C4-2B (cell line): ENCODE data around the gene RBM20.

Experiments
- H3K27ac ChIP-seq: fragments of 450-650 bp; 2 replicates; pipeline ENCODE4 v1.5.1; 2017
- ZFX ChIP-seq: fragments of 450-650 bp; IDR thresholded peaks from 2 replicates; pipeline ENCODE4 v1.6.1; 2017
- TF ChIP-seq, protein P1 (sequence below): fragments of 450-650 bp; conservative IDR thresholded peaks from 2 replicates; pipeline ENCODE4 v1.5.1; 2017; ENCODE audit warnings: mild to moderate bottlenecking

RBM20 gene

DNA sequence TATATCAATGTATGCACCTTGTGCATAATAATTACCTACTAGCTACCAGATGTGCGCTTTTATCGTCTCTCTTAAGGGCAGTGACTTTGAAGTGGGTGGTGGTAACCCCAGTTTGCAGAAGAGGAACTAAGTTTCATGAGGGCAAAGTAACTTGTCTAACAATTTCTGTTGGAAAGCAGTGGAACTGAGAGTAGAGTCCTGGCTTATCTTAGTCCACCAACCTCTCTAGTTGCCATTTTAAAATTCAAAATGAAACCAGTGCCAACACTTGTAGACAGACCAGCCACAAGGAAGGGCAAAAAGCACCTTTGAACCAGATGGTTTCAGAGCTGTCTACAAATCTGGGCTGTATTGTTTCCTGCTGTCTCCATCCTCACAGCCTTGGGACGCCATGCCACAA, 32.0 kb upstream of the RBM20 start:
- TF ChIP-seq, protein P1, sequence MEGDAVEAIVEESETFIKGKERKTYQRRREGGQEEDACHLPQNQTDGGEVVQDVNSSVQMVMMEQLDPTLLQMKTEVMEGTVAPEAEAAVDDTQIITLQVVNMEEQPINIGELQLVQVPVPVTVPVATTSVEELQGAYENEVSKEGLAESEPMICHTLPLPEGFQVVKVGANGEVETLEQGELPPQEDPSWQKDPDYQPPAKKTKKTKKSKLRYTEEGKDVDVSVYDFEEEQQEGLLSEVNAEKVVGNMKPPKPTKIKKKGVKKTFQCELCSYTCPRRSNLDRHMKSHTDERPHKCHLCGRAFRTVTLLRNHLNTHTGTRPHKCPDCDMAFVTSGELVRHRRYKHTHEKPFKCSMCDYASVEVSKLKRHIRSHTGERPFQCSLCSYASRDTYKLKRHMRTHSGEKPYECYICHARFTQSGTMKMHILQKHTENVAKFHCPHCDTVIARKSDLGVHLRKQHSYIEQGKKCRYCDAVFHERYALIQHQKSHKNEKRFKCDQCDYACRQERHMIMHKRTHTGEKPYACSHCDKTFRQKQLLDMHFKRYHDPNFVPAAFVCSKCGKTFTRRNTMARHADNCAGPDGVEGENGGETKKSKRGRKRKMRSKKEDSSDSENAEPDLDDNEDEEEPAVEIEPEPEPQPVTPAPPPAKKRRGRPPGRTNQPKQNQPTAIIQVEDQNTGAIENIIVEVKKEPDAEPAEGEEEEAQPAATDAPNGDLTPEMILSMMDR: no peak
- no peak overlapping the region for H3K27ac ChIP-seq

DNA sequence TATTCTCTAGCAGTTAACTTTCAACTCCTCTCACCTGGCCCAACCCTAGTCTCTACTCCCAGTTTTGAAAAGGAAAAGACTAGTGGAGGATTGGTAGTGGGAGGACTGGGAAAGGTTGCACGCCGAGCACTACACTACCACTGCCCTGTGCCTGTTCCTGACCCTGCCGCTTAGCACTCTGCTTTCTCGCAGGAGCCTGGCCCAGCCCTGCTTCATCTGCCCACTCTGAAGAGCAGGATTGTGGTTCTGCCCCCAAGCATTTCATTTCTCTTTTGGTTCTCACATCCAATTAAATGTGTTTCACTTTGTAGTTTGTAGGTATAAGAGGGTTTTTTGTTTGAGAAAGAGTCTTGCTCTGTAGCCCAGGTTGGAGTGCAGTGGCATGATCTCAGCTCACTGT, 31.5 kb upstream of the RBM20 start:
- no peak for TF ChIP-seq ZFX
- TF ChIP-seq, protein P1: no peak
- no peak overlapping the region for H3K27ac ChIP-seq

DNA sequence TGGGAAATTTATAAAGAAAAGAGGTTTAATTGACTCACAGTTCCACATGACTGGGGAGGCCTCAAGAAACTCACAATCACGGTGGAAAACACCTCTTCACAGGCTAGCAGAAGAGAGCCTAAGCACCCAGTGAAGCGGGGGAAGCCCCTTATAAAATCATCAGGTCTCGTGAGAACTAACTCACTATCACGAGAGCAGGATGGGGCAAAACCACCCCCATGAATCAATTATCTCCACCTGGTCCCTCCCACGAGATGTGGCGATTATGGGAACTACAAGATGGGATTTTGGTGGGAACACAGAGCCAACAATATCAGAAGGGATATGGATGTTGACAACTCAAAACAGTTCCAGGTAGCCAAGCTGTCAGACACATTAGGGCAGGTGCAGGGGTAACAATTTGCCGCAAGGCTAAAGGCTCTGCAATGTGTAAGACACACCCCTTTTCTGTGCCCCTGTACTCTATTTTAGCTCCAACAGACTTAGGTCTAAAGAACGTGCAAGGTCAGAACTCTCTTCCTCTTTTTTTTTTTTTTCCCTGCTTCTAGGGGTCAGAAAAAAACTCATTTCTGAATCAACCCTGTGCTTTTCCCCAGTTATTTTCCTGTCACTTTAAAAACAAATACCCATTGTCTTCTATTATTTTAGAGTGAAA, 30.7 kb upstream of the RBM20 start:
- no peak overlapping the region for H3K27ac ChIP-seq
- no peak for TF ChIP-seq ZFX
- TF ChIP-seq, protein P1: no peak; the same call in 1 of the 2 replicates

DNA sequence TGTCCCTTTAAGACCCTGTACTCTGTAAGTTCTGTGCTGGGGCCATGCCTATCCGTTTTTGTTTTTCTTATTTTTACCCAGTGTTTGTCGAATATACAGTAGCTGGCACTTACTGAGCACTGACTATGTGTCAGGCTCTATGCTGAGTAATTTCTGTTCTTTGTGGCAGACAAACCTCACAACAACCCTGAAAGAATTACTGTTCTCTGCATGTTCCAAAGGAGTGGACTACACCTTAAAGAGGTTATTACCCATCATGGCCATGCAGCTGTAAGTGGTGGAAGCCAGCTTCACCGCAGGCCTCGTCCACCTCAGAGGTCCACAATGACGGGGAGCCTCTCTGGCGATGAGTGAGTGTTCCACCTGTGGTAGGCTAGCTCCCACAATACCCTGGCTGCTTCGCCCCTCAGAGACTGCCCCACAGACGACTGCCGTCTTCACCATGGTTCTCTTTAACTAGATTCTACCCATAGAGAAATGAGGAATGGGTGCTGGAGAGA, 30.1 kb upstream of the RBM20 start:
- TF ChIP-seq, protein P1: no peak
- TF ChIP-seq ZFX: no peak
- H3K27ac ChIP-seq: no peak overlapping the region

DNA sequence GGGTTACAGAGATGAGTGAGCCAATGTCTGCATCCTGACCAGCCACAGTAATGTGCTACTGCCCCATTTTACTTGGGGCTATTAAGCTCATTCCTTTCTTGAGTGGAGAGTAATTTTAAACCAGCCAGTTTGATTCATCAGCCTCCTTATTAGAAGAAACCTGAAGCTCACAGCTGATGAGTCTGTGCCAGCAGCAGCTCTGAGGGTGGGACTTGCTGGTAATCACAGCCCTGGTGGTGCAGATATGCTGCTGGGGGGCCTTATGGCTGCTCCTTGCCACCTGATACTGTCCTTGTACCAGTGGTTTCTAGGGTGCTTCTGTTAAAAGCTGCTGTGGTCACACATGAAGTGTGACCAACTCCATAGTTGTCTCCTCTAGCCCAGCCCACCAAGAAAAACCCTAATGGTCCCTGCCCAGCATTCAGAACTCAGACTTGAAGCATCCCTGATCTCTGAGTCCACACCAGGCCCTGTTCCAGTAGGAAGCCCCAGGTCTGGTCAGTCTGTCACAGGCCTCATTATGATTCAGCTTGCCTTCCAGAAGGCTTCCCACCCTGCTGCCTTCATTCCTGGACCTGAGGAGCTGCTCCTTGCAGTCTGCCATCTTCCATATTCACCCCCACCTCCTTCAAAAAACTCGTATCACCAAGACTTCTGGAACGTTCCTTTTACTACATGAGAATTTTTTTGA, 28.9 kb upstream of the RBM20 start:
- H3K27ac ChIP-seq: no peak overlapping the region
- TF ChIP-seq ZFX: no peak
- TF ChIP-seq, protein P1: no peak

DNA sequence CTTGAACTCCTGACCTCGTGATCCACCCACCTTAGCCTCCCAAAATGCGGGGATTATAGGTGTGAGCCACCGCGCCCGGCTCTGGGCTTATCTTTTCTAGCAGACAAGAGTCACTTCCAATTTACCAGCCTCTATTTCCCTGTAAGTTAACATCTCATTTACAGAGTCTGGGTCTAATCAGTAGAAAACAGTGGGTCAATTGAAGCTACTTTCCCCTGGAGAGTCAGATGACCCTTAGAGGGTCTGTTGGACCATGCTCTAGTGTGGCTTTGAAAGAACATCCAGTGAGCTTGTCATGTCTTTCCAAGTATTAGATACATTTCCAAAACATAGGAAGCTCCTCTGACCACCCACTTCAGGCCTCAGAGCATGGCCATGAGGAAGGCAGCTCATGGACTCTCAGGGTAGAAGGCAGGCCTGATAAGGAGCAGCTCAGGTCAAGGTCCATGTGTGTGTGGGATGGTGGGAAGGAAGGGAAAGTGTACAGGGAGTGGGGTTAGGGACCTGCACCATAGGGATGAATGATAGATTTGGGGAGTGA, 27.6 kb upstream of the RBM20 start:
- no peak for TF ChIP-seq ZFX
- TF ChIP-seq, protein P1: no peak
- no peak overlapping the region for H3K27ac ChIP-seq
